IPS-15b (cell line): ENCODE results near the gene MARF1.
"Not testable (repeated sequence)": the region's sequence is repeated elsewhere in the genome, so short reads cannot be mapped to it uniquely, and the experiment has no call there.

Experiments used
- H3K27me3 ChIP-seq: one replicate; pipeline ENCODE4 v1.6.1; 2013; ENCODE audit warnings: low read length; ENCODE audit not compliant: control insufficient read depth, insufficient read depth
- H3K36me3 ChIP-seq: one replicate; pipeline ENCODE4 v1.6.1; 2013; ENCODE audit warnings: low read length; ENCODE audit not compliant: control insufficient read depth, insufficient read depth
- H3K4me1 ChIP-seq: one replicate; pipeline ENCODE4 v1.6.1; 2013; ENCODE audit warnings: mild to moderate bottlenecking, low read length; ENCODE audit not compliant: control insufficient read depth, insufficient read depth
- H3K4me3 ChIP-seq: one replicate; pipeline ENCODE4 v1.5.1; 2013; ENCODE audit warnings: low read depth, low read length
- H3K9ac ChIP-seq: one replicate; pipeline ENCODE4 v1.6.1; 2013; ENCODE audit warnings: low read depth, mild to moderate bottlenecking, low read length
- H3K9me3 ChIP-seq: one replicate; pipeline ENCODE4 v1.6.1; 2013; ENCODE audit warnings: mild to moderate bottlenecking, low read length; ENCODE audit not compliant: control insufficient read depth, insufficient read depth

MARF1 gene

DNA sequence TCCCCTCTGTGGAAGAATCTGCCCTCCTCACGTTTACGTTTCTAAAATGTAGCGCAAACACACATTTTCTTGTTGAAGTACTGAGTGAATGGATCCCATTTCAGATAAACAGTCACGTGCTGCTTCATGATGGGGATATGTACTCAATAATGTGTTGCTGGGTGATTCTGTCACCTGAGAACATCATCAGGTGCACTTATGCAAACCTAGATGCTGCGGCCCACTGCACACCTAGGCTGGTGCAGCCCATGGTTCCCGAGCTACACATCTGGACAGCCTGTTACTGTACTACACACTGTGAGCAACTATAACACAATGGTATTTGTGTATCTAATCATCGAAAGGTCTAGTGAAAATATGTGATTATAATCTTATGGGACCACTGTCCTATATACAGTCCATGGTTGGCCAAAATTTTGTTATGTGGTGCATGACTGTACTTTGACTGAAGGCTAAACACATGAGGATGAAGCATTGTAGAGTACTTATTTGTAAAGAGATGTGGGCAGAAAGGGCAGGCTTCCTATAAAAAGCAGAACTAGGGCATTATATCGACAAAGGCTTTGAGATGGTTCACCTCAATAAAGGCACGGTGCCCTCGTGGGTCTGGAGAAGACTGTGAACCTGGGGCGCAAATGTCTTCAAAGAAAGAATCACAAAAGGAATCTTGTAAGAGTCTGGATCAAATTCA is 26.3 kb downstream of the MARF1 start:
- H3K4me1 ChIP-seq, result no peaks in the 10 kb centered on the region
- no peak overlapping the region for H3K4me3 ChIP-seq
- H3K9me3 ChIP-seq, result no peaks in the 10 kb centered on the region
- no peak overlapping the region for H3K9ac ChIP-seq
- H3K27me3 ChIP-seq, result no peaks in the 10 kb centered on the region
- peaks cover 30% of the 10 kb centered on the region for H3K36me3 ChIP-seq

DNA sequence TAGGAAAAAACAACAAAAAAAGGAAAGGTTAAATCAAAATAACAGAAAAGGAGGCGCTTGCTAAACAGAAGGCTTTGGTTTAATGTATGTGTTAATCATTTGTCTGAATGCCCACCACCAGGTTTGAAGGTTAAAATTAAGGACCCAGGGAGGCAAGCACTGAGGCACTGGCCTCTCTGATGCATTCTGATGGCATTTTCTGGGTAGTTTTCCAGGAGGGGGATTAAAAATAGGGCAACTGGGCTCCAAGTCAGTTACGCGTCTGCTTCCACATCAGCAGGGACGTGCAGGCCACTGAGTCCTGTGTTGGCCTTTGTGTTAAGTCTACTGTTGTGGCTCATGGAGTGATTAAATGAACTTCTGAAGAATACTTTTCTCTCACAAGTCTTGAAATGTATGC is 26.9 kb downstream of the MARF1 start:
- H3K4me1 ChIP-seq, result no peaks in the 10 kb centered on the region
- peaks cover 32% of the 10 kb centered on the region for H3K36me3 ChIP-seq
- no peak overlapping the region for H3K9ac ChIP-seq
- H3K4me3 ChIP-seq, result no peak overlapping the region
- no peaks in the 10 kb centered on the region for H3K27me3 ChIP-seq
- no peaks in the 10 kb centered on the region for H3K9me3 ChIP-seq

- Histone ChIP-seq H3K4me1 (no peaks in the 10 kb centered on the region), H3K9me3 (no peaks in the 10 kb centered on the region), H3K4me3 (no peak overlapping the region), H3K36me3 (peaks cover 32% of the 10 kb centered on the region), H3K27me3 (no peaks in the 10 kb centered on the region), H3K9ac (no peak overlapping the region)
Measured at GRCh38 chr16:15613676-15614075, 29.3 kb downstream of the MARF1 start.

GRCh38 chr16:15611610-15612009 is 31.3 kb downstream of the MARF1 start:
- peaks cover 28% of the 10 kb centered on the region for H3K36me3 ChIP-seq
- H3K4me3 ChIP-seq, result no peak overlapping the region
- no peak overlapping the region for H3K9ac ChIP-seq
- H3K27me3 ChIP-seq, result no peaks in the 10 kb centered on the region
- H3K9me3 ChIP-seq, result no peaks in the 10 kb centered on the region
- H3K4me1 ChIP-seq, result no peaks in the 10 kb centered on the region

DNA sequence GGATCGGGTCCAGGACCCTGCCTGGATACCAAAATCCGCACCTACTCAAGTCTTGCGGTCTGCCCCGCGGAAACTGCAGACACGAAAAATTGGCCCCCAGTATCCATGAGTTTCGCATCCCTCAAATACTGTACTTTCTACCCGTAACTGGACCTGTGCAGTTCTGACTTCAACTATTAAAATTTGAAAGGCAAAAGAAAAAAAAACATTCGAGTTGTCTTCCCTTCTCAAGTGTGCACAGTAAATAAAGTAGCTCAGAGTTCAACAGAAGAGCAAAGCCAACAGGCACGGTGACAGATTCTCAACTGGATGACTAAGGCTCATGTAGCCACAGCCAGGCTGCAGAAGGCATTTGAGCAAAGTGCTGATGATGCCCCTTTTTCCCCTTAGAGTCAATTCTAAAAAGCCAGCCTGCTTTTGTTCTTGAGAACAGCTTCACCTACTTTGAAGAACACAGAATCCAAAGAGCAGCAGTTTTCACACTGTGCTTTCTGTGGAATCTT is 32.5 kb downstream of the MARF1 start:
- Histone ChIP-seq H3K36me3 (peaks cover 23% of the 10 kb centered on the region), H3K4me3 (no peak overlapping the region), H3K27me3 (no peaks in the 10 kb centered on the region), H3K4me1 (no peaks in the 10 kb centered on the region), H3K9me3 (no peaks in the 10 kb centered on the region), H3K9ac (no peak overlapping the region)

DNA sequence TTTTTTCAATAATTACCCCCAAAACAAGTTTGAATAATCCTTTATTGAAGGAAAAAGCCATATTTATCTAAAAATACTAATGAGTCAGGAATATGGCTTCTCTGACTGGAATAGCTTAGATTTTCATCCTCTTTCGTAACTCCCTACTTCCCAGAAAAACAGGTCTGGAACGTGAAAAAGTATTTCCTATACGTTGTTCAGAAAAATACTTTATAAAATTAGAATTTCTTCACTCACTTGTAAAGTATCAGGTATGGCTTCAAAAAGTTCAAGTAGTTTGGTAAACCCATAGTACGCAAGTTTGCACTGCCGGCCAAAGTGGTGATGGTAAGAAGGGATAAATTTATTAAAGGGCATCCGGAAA is 33.7 kb downstream of the MARF1 start:
- H3K9ac ChIP-seq, result no peak overlapping the region
- H3K4me1 ChIP-seq, result no peaks in the 10 kb centered on the region
- no peaks in the 10 kb centered on the region for H3K9me3 ChIP-seq
- H3K27me3 ChIP-seq, result no peaks in the 10 kb centered on the region
- peaks cover 21% of the 10 kb centered on the region for H3K36me3 ChIP-seq
- H3K4me3 ChIP-seq, result no peak overlapping the region

DNA sequence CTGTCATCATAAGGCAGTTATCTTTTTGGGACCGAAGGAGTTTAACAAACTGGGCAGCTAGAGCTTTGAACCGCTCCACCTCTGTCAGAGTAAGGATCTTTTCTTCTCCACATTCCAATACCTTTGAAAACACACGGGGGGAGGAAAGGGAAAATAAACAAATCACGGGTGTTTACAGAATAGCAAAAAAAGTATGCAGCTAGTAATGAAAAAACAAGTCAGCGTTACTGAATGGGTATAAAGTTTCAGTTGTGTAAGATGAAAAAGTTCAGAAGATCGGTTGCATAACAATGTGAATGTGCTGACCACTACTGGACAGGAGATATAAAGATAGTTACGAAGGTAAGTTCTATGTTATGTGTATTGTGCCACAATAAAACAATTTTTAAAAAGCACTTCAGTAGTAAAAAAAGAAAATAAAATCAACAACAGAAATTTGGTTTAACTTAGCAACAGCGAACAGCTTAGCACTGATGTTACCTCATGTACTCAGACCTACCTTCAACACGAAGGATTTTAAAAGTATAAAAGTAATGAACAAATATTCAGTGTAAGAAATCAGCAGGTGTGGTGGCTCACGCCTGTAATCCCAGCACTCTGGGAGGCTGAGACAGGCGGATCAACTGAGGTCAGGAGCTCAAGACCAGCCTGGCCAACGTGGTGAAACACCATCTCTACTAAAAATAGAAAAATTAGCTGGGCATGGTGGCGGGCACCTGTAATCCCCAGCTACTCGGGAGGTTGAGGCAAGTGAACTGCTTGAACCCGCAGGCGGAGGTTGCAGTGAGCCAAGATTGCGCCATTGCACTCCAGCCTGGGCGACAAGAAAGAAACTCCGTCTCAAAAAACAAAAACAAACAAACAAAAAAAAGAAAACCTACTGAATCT is 34.3 kb downstream of the MARF1 start:
- H3K4me1 ChIP-seq, result no peaks in the 10 kb centered on the region
- no peaks in the 10 kb centered on the region for H3K27me3 ChIP-seq
- H3K9ac ChIP-seq, result no peak overlapping the region
- no peaks in the 10 kb centered on the region for H3K9me3 ChIP-seq
- H3K36me3 ChIP-seq, result peaks cover 26% of the 10 kb centered on the region
- no peak overlapping the region for H3K4me3 ChIP-seq

GRCh38 chr16:15607700-15608396 is 35.1 kb downstream of the MARF1 start:
- Histone ChIP-seq H3K27me3 (no peaks in the 10 kb centered on the region), H3K4me3 (no peak overlapping the region), H3K36me3 (peaks cover 24% of the 10 kb centered on the region), H3K9me3 (no peaks in the 10 kb centered on the region), H3K9ac (no peak overlapping the region), H3K4me1 (no peaks in the 10 kb centered on the region)

- not testable (repeated sequence) for H3K4me1 ChIP-seq, H3K9me3 ChIP-seq, H3K4me3 ChIP-seq, H3K27me3 ChIP-seq, H3K9ac ChIP-seq
- peaks cover 19% of the 10 kb centered on the region for H3K36me3 ChIP-seq
Measured at GRCh38 chr16:15607221-15607699, 35.7 kb downstream of the MARF1 start.

- H3K27me3 ChIP-seq, result no peaks in the 10 kb centered on the region
- H3K4me1 ChIP-seq, result no peaks in the 10 kb centered on the region
- H3K36me3 ChIP-seq, result peaks cover 13% of the 10 kb centered on the region
- H3K9me3 ChIP-seq, result no peaks in the 10 kb centered on the region
- no peak overlapping the region for H3K9ac ChIP-seq
- no peak overlapping the region for H3K4me3 ChIP-seq
Measured at GRCh38 chr16:15606518-15607220, 36.3 kb downstream of the MARF1 start.

GRCh38 chr16:15605839-15606517 is 37.0 kb downstream of the MARF1 start:
- Histone ChIP-seq H3K36me3 (peaks cover 12% of the 10 kb centered on the region), H3K27me3 (no peaks in the 10 kb centered on the region), H3K4me1 (no peaks in the 10 kb centered on the region), H3K9ac (no peak overlapping the region), H3K4me3 (no peak overlapping the region), H3K9me3 (no peaks in the 10 kb centered on the region)
